ENCODE measurements around the gene CSNK2A3.
"Not testable (repeated sequence)": the region's sequence is repeated elsewhere in the genome, so short reads cannot be mapped to it uniquely, and the experiment has no call there.

Gene CSNK2A3

GRCh38 chr11:11352878-11353277 is at the start of gene CSNK2A3:
CSNK2A3 (minus strand) TSS chr11:11353250; CDS start chr11:11353119, 131 bp downstream.
- H3K4me3 Mint-ChIP-seq; H3K27ac Mint-ChIP-seq; DNase-seq (ENCODE audit: low spot score in 2 of 2); H3K27me3 Mint-ChIP-seq; H3K4me1 Mint-ChIP-seq; ATAC-seq (ENCODE audit: low read depth); H3K9me3 Mint-ChIP-seq; H3K36me3 Mint-ChIP-seq: not testable (repeated sequence)

GRCh38 chr11:11401960-11402535 is 49.0 kb upstream of the CSNK2A3 start:
- H3K27me3 Mint-ChIP-seq = peaks cover 7% of the 10 kb centered on the region
- no peaks in the 10 kb centered on the region for H3K36me3 Mint-ChIP-seq
- no peaks in the 10 kb centered on the region for H3K9me3 Mint-ChIP-seq
- no peak overlapping the region for H3K4me3 Mint-ChIP-seq
- no peak for DNase-seq (ENCODE audit: low spot score in 2 of 2)
- no peak overlapping the region for H3K27ac Mint-ChIP-seq
- no peak for ATAC-seq (ENCODE audit: low read depth)
- no peaks in the 10 kb centered on the region for H3K4me1 Mint-ChIP-seq

- no peaks in the 10 kb centered on the region for H3K4me1 Mint-ChIP-seq
- H3K4me3 Mint-ChIP-seq = no peak overlapping the region
Measured at GRCh38 chr11:11400635-11401232, 47.7 kb upstream of the CSNK2A3 start.

GRCh38 chr11:11400121-11400520 is 47.1 kb upstream of the CSNK2A3 start:
- H3K27ac Mint-ChIP-seq = no peak overlapping the region
- no peaks in the 10 kb centered on the region for H3K9me3 Mint-ChIP-seq
- H3K4me3 Mint-ChIP-seq = no peak overlapping the region
- ATAC-seq (ENCODE audit: low read depth) (no peak), DNase-seq (ENCODE audit: low spot score in 2 of 2) (no peak)
- H3K27me3 Mint-ChIP-seq = peaks cover 14% of the 10 kb centered on the region
- H3K4me1 Mint-ChIP-seq = peaks cover 3% of the 10 kb centered on the region
- no peaks in the 10 kb centered on the region for H3K36me3 Mint-ChIP-seq

More at GRCh38 chr11:11400635-11401232, 47.7 kb upstream of the CSNK2A3 start:
- Mint-ChIP-seq H3K27ac (no peak overlapping the region), H3K9me3 (no peaks in the 10 kb centered on the region), H3K27me3 (peaks cover 12% of the 10 kb centered on the region), H3K36me3 (no peaks in the 10 kb centered on the region)
- DNase-seq (ENCODE audit: low spot score in 2 of 2) (no peak), ATAC-seq (ENCODE audit: low read depth) (no peak)

GRCh38 chr11:11397781-11398180 is 44.7 kb upstream of the CSNK2A3 start:
- no peak for DNase-seq (ENCODE audit: low spot score in 2 of 2)
- no peak for ATAC-seq (ENCODE audit: low read depth)
- Mint-ChIP-seq H3K36me3 (no peaks in the 10 kb centered on the region), H3K9me3 (no peaks in the 10 kb centered on the region), H3K27ac (no peak overlapping the region), H3K4me3 (no peak overlapping the region), H3K4me1 (peaks cover 3% of the 10 kb centered on the region), H3K27me3 (peaks cover 12% of the 10 kb centered on the region)

GRCh38 chr11:11397036-11397415 is 44.0 kb upstream of the CSNK2A3 start:
- Mint-ChIP-seq H3K27me3 (peaks cover 12% of the 10 kb centered on the region), H3K4me1 (peaks cover 3% of the 10 kb centered on the region), H3K4me3 (no peak overlapping the region), H3K27ac (no peak overlapping the region), H3K9me3 (no peaks in the 10 kb centered on the region), H3K36me3 (no peaks in the 10 kb centered on the region)
- ATAC-seq (ENCODE audit: low read depth) = no peak
- no peak for DNase-seq (ENCODE audit: low spot score in 2 of 2)

GRCh38 chr11:11396301-11397035 is 43.4 kb upstream of the CSNK2A3 start:
- no peaks in the 10 kb centered on the region for H3K36me3 Mint-ChIP-seq
- peaks cover 3% of the 10 kb centered on the region for H3K4me1 Mint-ChIP-seq
- H3K4me3 Mint-ChIP-seq = no peak overlapping the region
- no peak for DNase-seq (ENCODE audit: low spot score in 2 of 2)
- H3K27ac Mint-ChIP-seq = no peak overlapping the region
- H3K27me3 Mint-ChIP-seq = peaks cover 12% of the 10 kb centered on the region
- no peaks in the 10 kb centered on the region for H3K9me3 Mint-ChIP-seq
- ATAC-seq (ENCODE audit: low read depth) = no peak

GRCh38 chr11:11395126-11395525 is 42.1 kb upstream of the CSNK2A3 start:
- H3K4me3 Mint-ChIP-seq = no peak overlapping the region

GRCh38 chr11:11394241-11394640 is 41.2 kb upstream of the CSNK2A3 start:
- ATAC-seq (ENCODE audit: low read depth) (no peak), DNase-seq (ENCODE audit: low spot score in 2 of 2) (no peak)
- Mint-ChIP-seq H3K36me3 (no peaks in the 10 kb centered on the region), H3K27ac (no peak overlapping the region), H3K4me1 (peaks cover 3% of the 10 kb centered on the region), H3K4me3 (no peak overlapping the region), H3K9me3 (no peaks in the 10 kb centered on the region), H3K27me3 (peaks cover 13% of the 10 kb centered on the region)

More at GRCh38 chr11:11395126-11395525, 42.1 kb upstream of the CSNK2A3 start:
- Mint-ChIP-seq H3K27me3 (peaks cover 12% of the 10 kb centered on the region), H3K27ac (no peak overlapping the region), H3K9me3 (no peaks in the 10 kb centered on the region), H3K4me1 (peaks cover 3% of the 10 kb centered on the region), H3K36me3 (no peaks in the 10 kb centered on the region)
- DNase-seq (ENCODE audit: low spot score in 2 of 2) = no peak
- ATAC-seq (ENCODE audit: low read depth) = no peak

GRCh38 chr11:11391796-11392463 is 38.9 kb upstream of the CSNK2A3 start:
- H3K36me3 Mint-ChIP-seq = no peaks in the 10 kb centered on the region
- no peak overlapping the region for H3K4me3 Mint-ChIP-seq
- no peak for ATAC-seq (ENCODE audit: low read depth)
- H3K4me1 Mint-ChIP-seq = peaks cover 3% of the 10 kb centered on the region
- peaks cover 14% of the 10 kb centered on the region for H3K27me3 Mint-ChIP-seq
- H3K9me3 Mint-ChIP-seq = no peaks in the 10 kb centered on the region
- no peak overlapping the region for H3K27ac Mint-ChIP-seq
- no peak for DNase-seq (ENCODE audit: low spot score in 2 of 2)

GRCh38 chr11:11391169-11391568 is 38.1 kb upstream of the CSNK2A3 start:
- H3K4me3 Mint-ChIP-seq = no peak overlapping the region
- no peaks in the 10 kb centered on the region for H3K9me3 Mint-ChIP-seq
- DNase-seq (ENCODE audit: low spot score in 2 of 2) = no peak
- H3K4me1 Mint-ChIP-seq = peaks cover 3% of the 10 kb centered on the region
- H3K36me3 Mint-ChIP-seq = no peaks in the 10 kb centered on the region
- peaks cover 10% of the 10 kb centered on the region for H3K27me3 Mint-ChIP-seq
- no peak overlapping the region for H3K27ac Mint-ChIP-seq
- ATAC-seq (ENCODE audit: low read depth) = no peak

- Mint-ChIP-seq H3K4me3 (no peak overlapping the region), H3K4me1 (no peaks in the 10 kb centered on the region), H3K36me3 (no peaks in the 10 kb centered on the region), H3K9me3 (no peaks in the 10 kb centered on the region), H3K27ac (no peak overlapping the region), H3K27me3 (peaks cover 7% of the 10 kb centered on the region)
- ATAC-seq (ENCODE audit: low read depth) (no peak), DNase-seq (ENCODE audit: low spot score in 2 of 2) (no peak)
Measured at GRCh38 chr11:11390068-11390771, 37.2 kb upstream of the CSNK2A3 start.

- ATAC-seq (ENCODE audit: low read depth) (no peak), DNase-seq (ENCODE audit: low spot score in 2 of 2) (no peak)
- Mint-ChIP-seq H3K4me1 (no peaks in the 10 kb centered on the region), H3K9me3 (no peaks in the 10 kb centered on the region), H3K4me3 (no peak overlapping the region), H3K27me3 (peaks cover 5% of the 10 kb centered on the region), H3K27ac (no peak overlapping the region), H3K36me3 (no peaks in the 10 kb centered on the region)
Measured at GRCh38 chr11:11389238-11389637, 36.2 kb upstream of the CSNK2A3 start.

Data from memory B cell (primary cell).